ENCODE results near the gene EGFR. TPM values are rescaled to one million over a fixed set of nuclear protein-coding genes. Genes with fewer than 3 reads are reported as not detected.

EGFR gene
- total RNA-seq, 2 donors from 2014 or later = 21.1 to 22.5 TPM

DNA sequence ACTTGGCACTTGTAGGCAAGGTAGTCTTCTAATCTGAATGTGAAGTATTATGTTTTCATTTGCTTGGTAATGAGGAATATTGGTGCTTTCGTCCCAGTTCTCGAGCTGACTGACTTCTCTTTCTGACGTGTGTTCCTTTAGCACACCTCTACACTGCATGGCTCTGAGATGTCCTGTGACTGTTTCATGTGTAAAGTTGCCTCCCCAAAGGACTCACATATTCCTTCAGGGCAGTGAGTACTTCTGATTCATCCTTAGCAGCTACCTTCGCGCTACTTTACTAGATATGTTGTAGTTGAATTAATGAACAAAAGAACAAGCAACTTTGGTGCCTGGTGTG lies 113.7 kb downstream of the EGFR start:
- H3K4me1 ChIP-seq = peaks cover 0 to 73% of the 10 kb centered on the region in 2 donors
- no peaks in the 10 kb centered on the region for H3K36me3 ChIP-seq
- H3K27ac ChIP-seq = peak overlapping the region; percentile 90 to 93
- no peaks in the 10 kb centered on the region for H3K27me3 ChIP-seq
- TF ChIP-seq, protein P1, sequence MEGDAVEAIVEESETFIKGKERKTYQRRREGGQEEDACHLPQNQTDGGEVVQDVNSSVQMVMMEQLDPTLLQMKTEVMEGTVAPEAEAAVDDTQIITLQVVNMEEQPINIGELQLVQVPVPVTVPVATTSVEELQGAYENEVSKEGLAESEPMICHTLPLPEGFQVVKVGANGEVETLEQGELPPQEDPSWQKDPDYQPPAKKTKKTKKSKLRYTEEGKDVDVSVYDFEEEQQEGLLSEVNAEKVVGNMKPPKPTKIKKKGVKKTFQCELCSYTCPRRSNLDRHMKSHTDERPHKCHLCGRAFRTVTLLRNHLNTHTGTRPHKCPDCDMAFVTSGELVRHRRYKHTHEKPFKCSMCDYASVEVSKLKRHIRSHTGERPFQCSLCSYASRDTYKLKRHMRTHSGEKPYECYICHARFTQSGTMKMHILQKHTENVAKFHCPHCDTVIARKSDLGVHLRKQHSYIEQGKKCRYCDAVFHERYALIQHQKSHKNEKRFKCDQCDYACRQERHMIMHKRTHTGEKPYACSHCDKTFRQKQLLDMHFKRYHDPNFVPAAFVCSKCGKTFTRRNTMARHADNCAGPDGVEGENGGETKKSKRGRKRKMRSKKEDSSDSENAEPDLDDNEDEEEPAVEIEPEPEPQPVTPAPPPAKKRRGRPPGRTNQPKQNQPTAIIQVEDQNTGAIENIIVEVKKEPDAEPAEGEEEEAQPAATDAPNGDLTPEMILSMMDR (IDR thresholded peaks at IDR 0.05) = no peak
- no peak for DNase-seq (ENCODE audit: low spot score)
- H3K9me3 ChIP-seq = no peaks in the 10 kb centered on the region
- no peak overlapping the region for H3K4me3 ChIP-seq

DNA sequence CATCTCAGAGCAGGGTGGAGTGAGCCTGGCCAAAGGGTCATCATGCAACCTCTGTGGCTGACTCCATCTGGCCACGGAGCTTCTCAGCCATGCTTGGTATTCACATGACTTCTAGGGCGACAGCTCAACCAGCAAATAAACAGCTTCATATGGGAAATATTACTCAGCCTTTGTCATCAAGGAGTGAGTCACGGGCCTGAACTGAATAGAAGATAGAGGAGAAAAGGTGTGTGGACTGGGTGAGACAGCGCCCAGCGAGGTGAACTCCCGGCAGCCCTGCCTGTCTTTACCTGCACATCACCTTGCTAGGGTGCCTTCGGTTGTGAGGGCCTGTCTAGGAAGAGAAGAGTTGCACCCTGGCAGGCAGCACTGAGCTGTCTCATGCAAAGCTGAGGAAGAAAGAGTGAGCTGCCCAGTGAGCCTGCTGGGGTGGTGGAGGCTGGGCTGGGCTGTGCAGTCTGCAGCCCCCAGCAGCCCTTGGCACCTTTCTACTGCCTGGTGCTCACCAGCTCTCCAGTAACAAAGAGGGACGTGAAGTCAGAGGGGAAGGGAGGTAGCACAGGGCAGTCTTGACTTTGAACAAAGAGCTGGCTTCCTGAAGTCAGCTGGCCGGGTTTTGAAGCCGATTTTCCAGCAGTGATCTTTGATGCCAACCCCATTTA lies 114.2 kb downstream of the EGFR start:
- H3K36me3 ChIP-seq = no peaks in the 10 kb centered on the region
- H3K4me3 ChIP-seq = no peak overlapping the region
- TF ChIP-seq, protein P1 (IDR thresholded peaks at IDR 0.05) = no peak
- peaks cover 0 to 68% of the 10 kb centered on the region in 2 donors for H3K4me1 ChIP-seq
- H3K9me3 ChIP-seq = no peaks in the 10 kb centered on the region
- peak overlapping the region; percentile 90 to 93 for H3K27ac ChIP-seq
- H3K27me3 ChIP-seq = no peaks in the 10 kb centered on the region
- no peak for DNase-seq (ENCODE audit: low spot score)

DNA sequence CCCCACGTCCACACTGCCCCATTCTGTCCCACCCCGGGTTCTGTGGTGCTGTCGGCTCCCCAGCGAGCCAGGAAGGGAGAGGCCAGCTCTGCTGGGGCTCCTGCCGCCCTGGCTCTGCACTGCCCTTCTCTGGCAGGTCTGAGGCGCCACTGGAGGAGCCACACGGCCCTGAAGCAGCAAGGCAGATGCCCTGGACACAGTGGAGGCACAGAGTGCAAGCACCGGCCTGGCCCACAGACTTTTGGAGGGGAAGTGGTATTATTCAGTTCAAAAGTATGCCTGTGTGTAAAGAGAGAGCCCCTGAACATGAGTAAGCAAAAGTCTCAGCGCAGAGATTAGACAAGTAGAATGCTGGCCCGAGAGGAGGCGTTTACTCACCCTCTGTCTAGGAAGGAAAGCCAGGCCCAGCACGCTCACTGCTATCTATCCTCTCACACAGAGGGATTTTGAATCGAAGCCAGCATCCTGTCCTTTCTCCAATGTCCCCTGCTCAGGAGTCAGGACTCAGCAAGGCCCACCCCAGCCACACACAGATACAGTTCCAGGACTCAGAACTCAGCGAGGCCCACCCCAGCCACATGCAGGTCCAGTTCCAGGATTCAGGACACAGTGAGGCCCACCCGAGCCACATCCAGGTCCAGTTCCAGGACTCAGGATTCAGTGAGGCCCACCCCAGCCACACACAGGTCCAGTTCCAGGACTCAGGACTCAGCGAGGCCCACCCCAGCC lies 115.0 kb downstream of the EGFR start:
- TF ChIP-seq, protein P1 (IDR thresholded peaks at IDR 0.05) = peak in 1 of 2 donors; percentile 30
- peaks cover 0 to 60% of the 10 kb centered on the region in 2 donors for H3K4me1 ChIP-seq
- peak overlapping the region; percentile 90 to 93 for H3K27ac ChIP-seq
- H3K27me3 ChIP-seq = no peaks in the 10 kb centered on the region
- peak; percentile 92 for DNase-seq (ENCODE audit: low spot score)
- H3K9me3 ChIP-seq = no peaks in the 10 kb centered on the region
- no peak overlapping the region for H3K4me3 ChIP-seq
- H3K36me3 ChIP-seq = no peaks in the 10 kb centered on the region

DNA sequence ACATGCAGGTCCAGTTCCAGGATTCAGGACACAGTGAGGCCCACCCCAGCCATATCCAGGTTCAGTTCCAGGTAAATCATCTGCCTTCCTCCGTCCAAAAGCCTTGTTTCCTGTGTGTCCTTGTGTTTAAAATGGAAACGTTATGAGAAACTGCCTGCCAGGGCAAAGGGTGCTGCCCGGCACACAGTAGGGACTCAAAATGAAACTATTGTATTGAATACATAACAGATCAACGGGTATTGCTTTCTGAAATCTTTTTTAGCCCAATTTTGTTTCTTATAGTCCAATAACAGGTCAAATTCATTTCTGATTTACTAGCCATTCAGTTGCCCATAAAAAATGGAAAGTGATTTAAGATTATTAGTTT lies 115.5 kb downstream of the EGFR start:
- TF ChIP-seq, protein P1 (IDR thresholded peaks at IDR 0.05) = no peak
- no peaks in the 10 kb centered on the region for H3K27me3 ChIP-seq
- H3K36me3 ChIP-seq = no peaks in the 10 kb centered on the region
- H3K4me3 ChIP-seq = no peak overlapping the region
- H3K4me1 ChIP-seq = peaks cover 0 to 55% of the 10 kb centered on the region in 2 donors
- no peak for DNase-seq (ENCODE audit: low spot score)
- H3K9me3 ChIP-seq = no peaks in the 10 kb centered on the region
- H3K27ac ChIP-seq = peak overlapping the region; percentile 90 to 93

DNA sequence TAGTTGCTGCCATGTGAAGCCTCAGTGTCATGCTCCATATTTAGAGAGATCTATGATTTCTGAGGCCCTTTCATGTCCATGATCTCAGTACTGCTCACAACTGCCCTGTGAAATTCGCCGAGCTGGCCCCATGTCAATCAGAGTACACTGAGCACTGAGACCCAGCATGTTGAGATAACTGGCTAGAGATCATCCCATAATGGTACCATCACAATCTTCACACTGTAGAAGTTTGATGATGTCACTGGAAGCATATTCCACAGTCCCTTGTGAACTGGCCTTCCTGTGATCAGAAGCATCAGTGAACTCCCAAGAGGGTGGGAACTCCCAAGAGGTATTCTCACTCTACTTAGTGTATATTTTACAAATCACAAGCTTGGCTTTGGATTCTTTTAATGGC lies 116.0 kb downstream of the EGFR start:
- peak overlapping the region; percentile 90 to 93 for H3K27ac ChIP-seq

More for the DNA sequence above, 116.0 kb downstream of the EGFR start:
- Histone ChIP-seq H3K36me3 (no peaks in the 10 kb centered on the region), H3K4me1 (peaks cover 0 to 52% of the 10 kb centered on the region in 2 donors), H3K9me3 (no peaks in the 10 kb centered on the region), H3K27me3 (no peaks in the 10 kb centered on the region), H3K4me3 (no peak overlapping the region)
- TF ChIP-seq, protein P1 (IDR thresholded peaks at IDR 0.05) = no peak
- DNase-seq (ENCODE audit: low spot score) = no peak
